Measurements from ENCODE around the gene TTYH3.

DNA sequence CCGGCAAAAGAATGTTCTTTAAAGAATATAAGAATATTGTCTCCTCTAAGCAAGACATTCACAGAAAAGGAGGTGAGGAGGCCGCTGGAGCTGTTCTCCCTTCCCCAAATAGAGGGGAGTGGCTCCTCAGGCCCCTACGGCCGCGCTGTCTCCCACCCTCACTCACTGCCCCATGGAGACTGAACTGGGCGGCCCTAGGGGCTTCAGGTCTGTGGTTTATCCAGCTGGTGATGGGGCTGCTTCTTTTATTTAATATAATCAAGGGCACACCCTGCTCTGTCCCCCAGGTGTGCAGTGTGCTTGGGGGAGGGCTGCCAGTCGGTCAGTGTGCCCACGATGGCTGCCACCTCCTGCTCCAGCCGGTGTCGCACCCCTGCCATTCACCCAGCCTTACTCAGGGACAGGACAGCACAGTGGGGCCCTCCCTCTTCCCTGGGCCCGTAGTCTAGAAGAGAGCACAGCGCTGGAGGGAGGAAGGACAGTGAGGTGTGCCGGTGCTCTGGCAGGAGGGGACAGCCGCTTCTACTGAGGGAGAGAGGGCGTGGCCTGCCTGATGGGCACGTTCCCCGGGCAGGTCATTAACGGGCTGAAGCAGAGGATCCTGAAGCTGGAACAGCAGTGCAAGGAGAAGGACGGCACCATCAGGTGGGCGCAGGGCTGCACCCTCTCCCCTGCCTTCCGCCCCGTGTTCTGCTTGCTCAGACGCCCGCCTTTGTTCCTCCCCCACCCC lies 49.6 kb upstream of the TTYH3 start:
- TF ChIP-seq CEBPB (IDR thresholded peaks at IDR 0.05) = no peak
- TF ChIP-seq CREB1 (IDR thresholded peaks at IDR 0.05; ENCODE audit: low read depth) = no peak
- no peak for TF ChIP-seq TAF1 (IDR thresholded peaks at IDR 0.05; ENCODE audit: low read depth)
- no peak for TF ChIP-seq REST (IDR thresholded peaks at IDR 0.05; ENCODE audit: low read depth)
- TF ChIP-seq YY1 (IDR thresholded peaks at IDR 0.05; ENCODE audit: low read depth) = no peak
- TF ChIP-seq RAD21 (IDR thresholded peaks at IDR 0.05; ENCODE audit: low read depth) = no peak
- no peak for TF ChIP-seq EP300 (IDR thresholded peaks at IDR 0.05; ENCODE audit: borderline replicate concordance)
- TF ChIP-seq EGR1 (IDR thresholded peaks at IDR 0.05) = no peak
- TF ChIP-seq NFIC (IDR thresholded peaks at IDR 0.05) = no peak
- no peak for TF ChIP-seq TEAD4 (IDR thresholded peaks at IDR 0.05)
- TF ChIP-seq MAX (IDR thresholded peaks at IDR 0.05) = no peak
- no peak for TF ChIP-seq ZBTB7A (IDR thresholded peaks at IDR 0.05; ENCODE audit: low read depth)
- TF ChIP-seq, protein P1, sequence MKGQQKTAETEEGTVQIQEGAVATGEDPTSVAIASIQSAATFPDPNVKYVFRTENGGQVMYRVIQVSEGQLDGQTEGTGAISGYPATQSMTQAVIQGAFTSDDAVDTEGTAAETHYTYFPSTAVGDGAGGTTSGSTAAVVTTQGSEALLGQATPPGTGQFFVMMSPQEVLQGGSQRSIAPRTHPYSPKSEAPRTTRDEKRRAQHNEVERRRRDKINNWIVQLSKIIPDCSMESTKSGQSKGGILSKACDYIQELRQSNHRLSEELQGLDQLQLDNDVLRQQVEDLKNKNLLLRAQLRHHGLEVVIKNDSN (IDR thresholded peaks at IDR 0.05) = no peak
